Activated naive CD8-positive, alpha-beta T cell treated with anti-CD3 and anti-CD28 coated beads for 36 hours (primary cell): ENCODE measurements around the gene DNPH1. TPM values are rescaled to one million over a fixed set of nuclear protein-coding genes. Genes with fewer than 3 reads are reported as not detected.
A peak's percentile ranks its signal among the peaks of the same experiment; 100 is the strongest.

Experiments
- DNase-seq: peaks from one replicate; pipeline ENCODE4 v3.0.0; 2021
- H3K27ac Mint-ChIP-seq: one replicate; pipeline ENCODE4 v1.8.0; 2022; ENCODE audit warnings: mild to moderate bottlenecking, moderate library complexity, mixed read lengths
- H3K27me3 Mint-ChIP-seq: one replicate; pipeline ENCODE4 v1.8.0; 2022; ENCODE audit warnings: mild to moderate bottlenecking, mixed read lengths
- H3K36me3 Mint-ChIP-seq: one replicate; pipeline ENCODE4 v1.8.0; 2021; ENCODE audit warnings: mild to moderate bottlenecking, mixed read lengths
- H3K4me1 Mint-ChIP-seq: one replicate; pipeline ENCODE4 v1.8.0; 2021; ENCODE audit warnings: mixed read lengths
- H3K4me3 Mint-ChIP-seq: one replicate; pipeline ENCODE4 v1.8.0; 2022; ENCODE audit warnings: mild to moderate bottlenecking, moderate library complexity, mixed read lengths
- H3K9me3 Mint-ChIP-seq: one replicate; pipeline ENCODE4 v1.8.0; 2022; ENCODE audit warnings: mixed read lengths
- total RNA-seq, 2 experiments: library from RNA; stranded (reverse); gene quantifications; one replicate each; pipeline ENCODE4 v1.2.3, GENCODE V29; 2021

DNPH1 gene, protein sequence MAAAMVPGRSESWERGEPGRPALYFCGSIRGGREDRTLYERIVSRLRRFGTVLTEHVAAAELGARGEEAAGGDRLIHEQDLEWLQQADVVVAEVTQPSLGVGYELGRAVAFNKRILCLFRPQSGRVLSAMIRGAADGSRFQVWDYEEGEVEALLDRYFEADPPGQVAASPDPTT
- 10 to 100 TPM; 55.8 to 56.1 TPM for total RNA-seq

DNA sequence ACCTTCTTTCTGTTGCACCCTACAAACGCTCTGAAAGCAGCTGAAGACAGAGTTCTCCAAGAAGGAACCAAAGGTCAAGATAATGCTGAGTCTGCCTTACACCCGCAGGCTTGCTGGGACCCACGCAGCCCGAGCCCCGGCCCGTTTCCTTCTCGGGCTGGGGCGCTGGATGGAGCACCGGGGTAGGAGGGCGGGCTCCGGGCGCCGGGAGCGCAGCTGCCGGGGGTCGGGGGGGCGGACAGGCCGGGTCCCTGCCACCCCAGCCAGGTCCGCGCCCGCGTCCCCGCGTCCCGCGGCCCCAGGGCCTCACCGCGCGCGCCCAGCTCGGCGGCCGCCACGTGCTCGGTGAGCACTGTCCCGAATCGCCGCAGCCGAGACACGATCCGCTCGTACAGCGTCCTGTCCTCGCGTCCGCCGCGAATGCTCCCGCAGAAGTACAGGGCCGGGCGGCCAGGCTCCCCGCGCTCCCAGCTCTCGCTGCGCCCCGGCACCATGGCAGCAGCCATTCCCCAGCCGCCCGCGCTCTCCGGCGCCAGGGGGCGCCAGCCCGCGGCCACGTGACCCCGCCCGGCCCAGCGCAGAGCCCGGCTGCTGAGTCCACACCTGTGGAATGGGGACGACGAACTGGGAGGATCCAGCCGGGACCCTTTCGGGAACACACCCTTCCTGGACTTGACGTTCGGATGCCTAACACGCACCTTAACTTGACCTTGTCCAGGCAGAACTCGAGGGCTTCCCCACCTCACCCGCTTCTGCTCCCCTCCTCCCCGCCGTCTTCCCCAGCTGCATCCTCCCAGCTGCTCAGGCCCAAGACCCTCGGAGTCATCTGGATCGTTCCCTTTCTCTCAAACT is at the start of gene DNPH1:
TSS of gene DNPH1 (minus strand) at position 531 of the 852 bp plus-strand sequence. CDS start at position 506, 25 bp downstream.
- peak within 1 kb of the TSS; percentile 91 for H3K4me3 Mint-ChIP-seq
- no peaks in the 10 kb centered on the region for H3K27me3 Mint-ChIP-seq
- DNase-seq, result peak; percentile 88
- peaks cover 40% of the 10 kb centered on the region for H3K36me3 Mint-ChIP-seq
- H3K4me1 Mint-ChIP-seq, result peaks cover 44% of the 10 kb centered on the region
- peak within 1 kb of the TSS; percentile 90 for H3K27ac Mint-ChIP-seq
- H3K9me3 Mint-ChIP-seq, result peaks cover 1% of the 10 kb centered on the region

DNA sequence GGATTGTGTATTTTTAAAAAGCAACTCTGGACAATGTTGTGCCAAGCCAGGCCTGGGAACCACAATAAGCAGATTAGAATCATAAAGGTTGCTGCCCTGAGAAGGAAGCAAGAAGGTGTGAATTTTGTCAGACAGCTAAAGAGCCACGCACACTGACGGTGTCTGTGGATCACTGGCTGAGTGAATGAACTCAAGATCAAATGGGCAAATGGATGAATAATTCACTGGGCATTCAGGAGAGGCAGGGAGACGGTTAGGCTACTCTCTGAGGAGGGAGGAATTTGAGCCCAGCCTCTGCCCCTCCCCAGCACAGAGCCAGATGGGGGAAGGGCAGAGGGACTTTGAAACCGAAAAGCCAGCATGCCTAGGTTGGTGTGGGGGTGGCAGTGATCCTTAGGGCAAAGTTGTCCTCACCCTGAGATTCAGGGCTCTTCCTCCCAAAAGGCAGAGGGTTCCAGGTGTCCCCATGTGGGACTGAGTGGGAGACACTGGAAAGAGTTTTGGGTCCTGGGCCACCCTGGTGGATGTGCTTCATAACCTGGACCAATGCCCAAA is 49.3 kb upstream of the DNPH1 start:
- peaks cover 9% of the 10 kb centered on the region for H3K4me1 Mint-ChIP-seq
- H3K27ac Mint-ChIP-seq, result no peak overlapping the region
- DNase-seq, result no peak
- no peak overlapping the region for H3K4me3 Mint-ChIP-seq
- H3K27me3 Mint-ChIP-seq, result peaks cover 51% of the 10 kb centered on the region
- no peaks in the 10 kb centered on the region for H3K36me3 Mint-ChIP-seq
- H3K9me3 Mint-ChIP-seq, result no peaks in the 10 kb centered on the region

DNA sequence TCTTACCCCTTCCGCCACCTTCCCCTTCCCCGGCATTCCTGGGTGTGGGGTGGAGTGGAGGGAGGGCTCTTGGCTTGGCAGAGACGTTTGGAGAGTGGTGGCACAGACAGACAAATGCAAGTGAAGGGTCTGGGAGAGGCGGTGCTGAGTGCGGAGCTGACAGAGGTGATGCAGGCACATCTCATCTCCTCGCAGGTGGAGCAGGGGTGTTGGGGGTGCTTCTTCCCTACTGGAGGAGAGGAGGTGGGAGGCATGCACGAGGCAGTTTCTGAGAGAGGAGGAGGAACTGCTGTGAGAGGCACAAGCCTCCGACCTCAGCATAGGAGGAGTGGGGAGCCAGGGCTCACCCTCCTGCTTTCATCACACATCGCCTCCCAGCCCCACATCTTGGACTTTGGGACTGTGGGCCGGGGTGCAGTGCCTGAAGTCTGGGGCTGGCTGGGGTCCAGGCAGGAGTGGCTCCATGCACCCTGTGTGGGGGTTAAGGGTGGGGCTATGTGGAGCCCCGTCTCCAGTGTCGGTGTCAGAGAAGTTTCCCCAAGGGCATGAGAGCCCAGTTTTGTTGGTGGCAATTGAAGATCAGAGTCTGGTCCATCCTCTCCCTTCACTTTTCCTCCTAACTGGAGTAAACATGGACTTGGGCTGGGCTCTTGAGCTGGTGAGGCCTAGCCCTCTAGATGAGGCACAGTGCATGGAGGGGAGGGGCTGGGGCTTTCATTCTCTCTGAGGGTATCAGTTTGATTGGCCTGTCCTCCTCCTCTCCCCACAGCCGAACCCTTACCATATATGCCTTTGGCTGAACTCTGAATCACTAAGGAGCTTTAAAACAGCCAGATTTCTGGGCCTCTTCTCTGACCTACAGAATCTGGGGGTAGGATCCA is 48.6 kb upstream of the DNPH1 start:
- H3K27me3 Mint-ChIP-seq, result peaks cover 50% of the 10 kb centered on the region
- H3K4me3 Mint-ChIP-seq, result no peak overlapping the region
- H3K36me3 Mint-ChIP-seq, result no peaks in the 10 kb centered on the region
- DNase-seq, result no peak
- no peak overlapping the region for H3K27ac Mint-ChIP-seq
- no peaks in the 10 kb centered on the region for H3K9me3 Mint-ChIP-seq
- peaks cover 9% of the 10 kb centered on the region for H3K4me1 Mint-ChIP-seq

DNA sequence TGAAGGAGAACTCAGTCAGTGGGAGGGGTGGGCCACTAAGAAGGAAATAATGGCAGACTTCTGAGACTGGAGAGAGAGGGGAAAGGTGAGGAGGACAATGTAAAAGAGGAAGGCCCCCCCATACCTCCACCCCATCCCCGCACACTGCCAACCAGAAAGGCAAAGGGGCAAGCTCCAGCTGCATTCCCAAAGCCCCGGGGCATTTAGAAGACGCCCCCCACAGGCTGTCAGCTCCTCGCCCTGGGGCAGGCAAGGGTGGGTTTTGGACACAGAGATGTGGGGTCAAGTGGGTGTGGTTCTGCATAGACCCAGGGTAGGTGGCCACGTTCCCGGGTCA is 48.0 kb upstream of the DNPH1 start:
- no peaks in the 10 kb centered on the region for H3K36me3 Mint-ChIP-seq
- no peaks in the 10 kb centered on the region for H3K9me3 Mint-ChIP-seq
- H3K27me3 Mint-ChIP-seq, result peaks cover 45% of the 10 kb centered on the region
- no peak overlapping the region for H3K4me3 Mint-ChIP-seq
- peaks cover 9% of the 10 kb centered on the region for H3K4me1 Mint-ChIP-seq
- DNase-seq, result no peak
- H3K27ac Mint-ChIP-seq, result no peak overlapping the region

DNA sequence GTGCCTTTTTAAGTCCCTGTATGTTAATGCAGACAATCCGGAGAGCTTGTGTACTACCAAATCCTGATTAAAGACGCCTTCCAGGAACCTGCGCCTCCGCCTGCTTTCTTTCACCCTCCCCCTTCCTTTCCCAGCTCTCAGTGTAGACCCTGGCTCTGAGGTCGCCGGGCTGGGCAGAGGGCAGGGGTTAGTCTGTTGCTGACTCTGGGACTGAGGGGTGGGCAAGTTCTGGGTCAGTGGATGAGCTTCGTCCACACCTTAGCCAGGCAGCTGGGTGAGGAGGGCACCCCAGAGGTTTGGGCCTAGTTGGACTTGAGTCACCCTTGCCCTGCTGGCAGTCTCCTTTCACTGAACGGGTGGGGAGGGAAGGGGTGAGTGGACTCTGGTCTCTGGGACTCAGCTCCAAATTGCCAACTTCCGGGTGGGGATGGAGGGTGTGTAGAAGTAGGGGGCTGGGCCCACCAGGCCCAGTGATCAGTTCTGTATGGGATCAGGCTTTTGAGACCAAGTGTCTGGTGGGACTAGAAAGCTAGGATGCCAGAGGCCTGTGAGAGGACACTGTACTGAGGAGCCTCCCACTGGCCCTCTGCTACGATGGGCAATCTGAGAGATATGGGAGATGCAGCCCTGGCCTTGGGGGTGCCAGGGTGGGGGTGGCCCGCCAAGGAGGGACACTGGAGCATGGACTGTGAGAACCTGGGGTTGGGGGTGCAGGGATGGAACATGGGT is 47.5 kb upstream of the DNPH1 start:
- peaks cover 9% of the 10 kb centered on the region for H3K4me1 Mint-ChIP-seq
- no peaks in the 10 kb centered on the region for H3K9me3 Mint-ChIP-seq
- peaks cover 47% of the 10 kb centered on the region for H3K27me3 Mint-ChIP-seq
- H3K36me3 Mint-ChIP-seq, result no peaks in the 10 kb centered on the region
- H3K4me3 Mint-ChIP-seq, result peak overlapping the region; percentile 22
- H3K27ac Mint-ChIP-seq, result no peak overlapping the region
- DNase-seq, result no peak

DNA sequence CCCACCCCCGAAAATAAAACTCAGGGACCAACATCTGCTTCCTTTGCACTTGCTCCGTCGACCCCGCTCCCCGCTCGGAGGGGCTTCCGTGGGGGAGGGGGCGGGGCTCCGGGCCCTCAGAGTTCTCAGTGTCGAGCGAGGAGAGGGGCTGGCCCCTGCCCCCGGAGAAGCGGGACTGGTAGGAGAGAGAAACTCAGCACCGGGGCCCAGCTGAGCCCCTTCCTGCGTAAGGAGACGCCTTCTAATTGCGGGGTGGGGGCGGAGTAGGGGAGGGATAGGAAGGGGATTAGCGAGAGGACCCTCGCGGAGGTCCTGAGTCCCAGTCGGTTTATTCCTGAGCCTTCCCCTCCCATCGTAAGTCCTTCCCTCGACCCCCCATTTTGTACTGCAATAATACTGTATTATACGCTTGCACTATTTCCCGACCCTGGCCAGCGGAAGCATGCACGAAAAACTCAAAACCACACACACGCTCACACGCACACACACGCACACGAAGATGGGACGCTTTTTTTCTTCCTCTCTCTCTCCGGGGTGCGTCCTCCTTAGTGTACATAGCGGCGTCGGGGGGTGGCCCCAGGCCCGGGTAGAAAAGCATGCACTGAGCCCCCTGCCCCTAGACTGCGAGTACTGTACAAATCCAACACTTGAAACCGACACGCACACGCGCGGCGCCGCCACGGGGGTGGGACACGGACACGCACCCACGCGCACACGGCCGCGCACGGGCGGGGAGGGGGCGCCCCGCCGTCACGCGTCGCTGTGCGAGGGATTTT is 46.7 kb upstream of the DNPH1 start:
- Mint-ChIP-seq H3K27ac (peak overlapping the region; percentile 1), H3K4me3 (peak overlapping the region; percentile 70), H3K36me3 (no peaks in the 10 kb centered on the region), H3K27me3 (peaks cover 47% of the 10 kb centered on the region), H3K9me3 (no peaks in the 10 kb centered on the region), H3K4me1 (peaks cover 9% of the 10 kb centered on the region)
- DNase-seq, result peak; percentile 29

DNA sequence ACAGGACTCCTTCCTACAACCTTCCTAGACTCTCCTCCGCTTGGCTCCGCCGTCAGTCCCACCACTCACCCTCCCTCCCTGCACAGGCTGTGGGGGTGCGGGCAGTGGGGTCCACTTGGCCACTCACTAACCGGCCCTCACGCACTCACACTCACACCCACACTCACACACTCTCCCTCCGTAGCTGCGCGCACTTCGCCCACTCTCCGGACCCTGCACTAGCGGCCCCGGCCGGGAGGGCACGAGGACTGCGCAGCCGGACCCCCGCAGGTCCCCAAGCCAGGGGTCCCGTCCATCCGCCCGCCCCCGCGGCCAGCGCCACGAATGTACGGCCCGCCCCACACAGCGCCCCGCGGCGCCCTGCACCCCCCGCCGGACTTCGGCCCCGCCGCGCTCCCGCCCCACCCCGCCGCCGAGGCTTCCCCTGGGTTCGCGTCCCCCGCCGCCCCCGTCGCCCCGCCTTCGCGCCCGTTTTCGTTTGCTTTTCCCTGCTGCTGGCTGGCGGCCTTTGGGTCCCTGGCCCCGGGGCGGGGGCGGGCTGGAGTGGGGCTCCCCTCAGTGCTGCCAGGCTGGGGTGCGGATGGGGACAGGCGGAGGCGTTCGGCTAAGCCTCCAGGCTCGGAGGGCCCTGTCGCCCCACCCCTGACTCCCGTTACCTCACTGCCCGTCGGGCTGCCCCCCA is 45.8 kb upstream of the DNPH1 start:
- H3K4me3 Mint-ChIP-seq, result peak overlapping the region; percentile 59
- H3K4me1 Mint-ChIP-seq, result peaks cover 9% of the 10 kb centered on the region
- peaks cover 50% of the 10 kb centered on the region for H3K27me3 Mint-ChIP-seq
- no peaks in the 10 kb centered on the region for H3K36me3 Mint-ChIP-seq
- peak; percentile 45 for DNase-seq
- no peaks in the 10 kb centered on the region for H3K9me3 Mint-ChIP-seq
- no peak overlapping the region for H3K27ac Mint-ChIP-seq

DNA sequence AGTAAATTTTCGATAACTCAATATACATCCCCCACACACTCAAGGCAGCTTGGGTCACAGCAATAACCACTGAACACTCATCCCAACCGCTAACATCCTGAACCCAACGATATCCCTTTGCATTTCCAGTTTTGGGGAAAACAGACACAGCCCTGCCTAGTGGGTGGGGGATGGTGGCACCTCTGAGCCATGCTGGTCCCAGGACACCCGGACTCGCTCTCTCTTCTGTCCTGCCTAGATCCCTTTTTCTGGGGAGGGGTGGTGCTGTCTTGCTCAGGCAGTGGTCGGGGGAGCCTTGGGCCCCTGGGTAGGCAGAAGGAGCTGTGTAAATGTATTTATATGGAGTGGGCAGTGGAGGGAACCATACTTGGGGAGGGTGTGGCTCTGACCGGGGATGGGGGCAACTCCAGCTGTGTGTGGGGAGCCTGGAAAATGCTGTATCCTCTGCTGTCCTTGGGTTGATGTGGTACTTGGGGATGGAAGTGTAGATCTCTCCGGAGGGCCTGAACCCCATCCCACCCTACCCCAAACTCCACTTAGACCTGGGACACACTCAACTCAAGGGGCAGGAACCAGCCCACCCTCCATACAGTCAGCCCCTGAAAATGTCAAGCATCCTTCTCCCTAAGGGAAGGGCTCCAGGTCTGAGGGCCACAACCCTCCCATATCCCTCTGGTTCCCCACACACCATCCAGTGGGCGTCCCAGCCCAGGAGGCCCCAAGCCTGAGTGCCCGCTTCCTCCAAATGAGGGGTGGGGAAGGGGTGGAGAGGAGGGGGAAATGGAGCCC is 45.0 kb upstream of the DNPH1 start:
- Mint-ChIP-seq H3K36me3 (no peaks in the 10 kb centered on the region), H3K27ac (no peak overlapping the region), H3K27me3 (peaks cover 52% of the 10 kb centered on the region), H3K4me1 (peaks cover 11% of the 10 kb centered on the region), H3K9me3 (no peaks in the 10 kb centered on the region), H3K4me3 (no peak overlapping the region)
- no peak for DNase-seq

DNA sequence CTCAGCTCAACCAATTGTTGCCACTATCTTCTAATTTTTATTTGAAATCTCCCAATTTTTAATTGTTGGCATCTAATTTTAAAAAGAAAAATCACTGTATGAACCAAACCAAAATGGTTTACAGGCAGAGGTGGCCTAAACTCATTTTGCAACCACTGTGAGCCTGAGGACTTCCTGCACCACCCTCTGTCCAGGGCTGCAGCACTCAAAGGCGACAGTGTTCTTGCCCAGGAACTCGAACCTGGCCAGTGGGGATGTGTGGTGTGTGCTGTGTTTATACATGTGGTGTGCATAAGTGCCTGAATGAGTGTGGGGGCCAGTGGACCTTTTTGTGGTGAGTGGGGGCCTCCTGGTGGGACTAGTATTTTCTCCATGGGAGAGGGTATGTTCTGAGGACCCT is 44.4 kb upstream of the DNPH1 start:
- Mint-ChIP-seq H3K4me1 (peaks cover 16% of the 10 kb centered on the region), H3K36me3 (no peaks in the 10 kb centered on the region), H3K27me3 (peaks cover 55% of the 10 kb centered on the region)

DNA sequence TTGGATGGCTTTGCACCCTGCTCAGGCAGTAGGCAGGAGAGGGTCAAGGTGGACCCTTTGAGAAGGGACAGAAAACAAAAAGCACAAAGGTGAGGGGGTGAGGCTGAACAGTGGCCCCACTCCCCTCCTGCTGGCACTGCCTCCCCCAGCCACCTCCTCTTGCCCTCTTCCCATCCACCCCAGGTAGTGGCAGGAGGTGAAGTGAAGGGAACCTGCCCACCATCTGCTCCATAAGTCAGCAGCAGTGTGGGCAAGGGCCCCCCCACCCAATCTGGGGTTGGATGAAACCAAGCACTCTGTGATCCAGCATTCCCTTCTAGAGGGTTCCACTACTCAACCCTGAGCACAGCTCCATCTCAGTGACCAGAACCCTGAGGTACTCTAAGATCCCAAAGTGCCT is 42.7 kb upstream of the DNPH1 start:
- DNase-seq, result no peak
- Mint-ChIP-seq H3K4me3 (no peak overlapping the region), H3K9me3 (no peaks in the 10 kb centered on the region), H3K4me1 (peaks cover 16% of the 10 kb centered on the region), H3K27ac (no peak overlapping the region), H3K36me3 (no peaks in the 10 kb centered on the region), H3K27me3 (peaks cover 41% of the 10 kb centered on the region)

More for the DNA sequence above, 44.4 kb upstream of the DNPH1 start:
- Mint-ChIP-seq H3K27ac (no peak overlapping the region), H3K4me3 (no peak overlapping the region), H3K9me3 (no peaks in the 10 kb centered on the region)
- no peak for DNase-seq

DNA sequence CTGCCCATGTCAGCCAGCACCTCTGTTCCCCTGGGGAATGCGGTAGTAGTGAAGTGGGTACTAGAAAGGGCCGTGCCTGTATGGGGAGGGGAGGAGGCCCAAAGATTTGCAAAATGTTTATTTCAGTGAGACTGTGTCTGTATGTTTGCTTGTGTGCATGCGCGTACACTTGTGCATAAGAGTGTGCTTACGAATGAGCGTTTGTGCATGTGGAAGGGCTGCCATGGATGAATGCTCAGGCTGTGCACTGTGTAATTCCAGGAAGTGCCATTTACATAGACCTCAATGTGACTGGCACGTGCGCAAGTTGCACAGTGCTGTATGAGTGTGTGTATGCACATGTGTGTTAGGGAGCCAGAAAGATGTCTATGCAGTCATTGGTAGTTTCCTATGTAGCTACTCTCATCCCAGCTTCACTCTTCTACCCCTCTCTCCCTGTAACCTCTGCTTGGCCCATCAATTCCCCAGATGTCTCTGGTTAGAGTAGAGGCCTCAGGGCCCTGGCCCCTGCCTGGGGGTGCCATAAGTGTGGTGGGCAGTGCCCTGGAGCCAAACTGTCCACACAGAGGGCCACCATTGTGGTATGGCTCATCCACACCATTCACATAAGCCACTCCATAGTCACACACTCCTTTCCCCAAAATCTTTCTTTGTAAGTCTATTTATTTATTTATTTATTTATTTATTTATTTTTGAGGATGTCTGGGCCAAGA is 42.0 kb upstream of the DNPH1 start:
- peaks cover 12% of the 10 kb centered on the region for H3K4me1 Mint-ChIP-seq
- H3K4me3 Mint-ChIP-seq, result no peak overlapping the region
- peaks cover 35% of the 10 kb centered on the region for H3K27me3 Mint-ChIP-seq
- DNase-seq, result no peak
- H3K36me3 Mint-ChIP-seq, result no peaks in the 10 kb centered on the region
- no peaks in the 10 kb centered on the region for H3K9me3 Mint-ChIP-seq
- H3K27ac Mint-ChIP-seq, result no peak overlapping the region

DNA sequence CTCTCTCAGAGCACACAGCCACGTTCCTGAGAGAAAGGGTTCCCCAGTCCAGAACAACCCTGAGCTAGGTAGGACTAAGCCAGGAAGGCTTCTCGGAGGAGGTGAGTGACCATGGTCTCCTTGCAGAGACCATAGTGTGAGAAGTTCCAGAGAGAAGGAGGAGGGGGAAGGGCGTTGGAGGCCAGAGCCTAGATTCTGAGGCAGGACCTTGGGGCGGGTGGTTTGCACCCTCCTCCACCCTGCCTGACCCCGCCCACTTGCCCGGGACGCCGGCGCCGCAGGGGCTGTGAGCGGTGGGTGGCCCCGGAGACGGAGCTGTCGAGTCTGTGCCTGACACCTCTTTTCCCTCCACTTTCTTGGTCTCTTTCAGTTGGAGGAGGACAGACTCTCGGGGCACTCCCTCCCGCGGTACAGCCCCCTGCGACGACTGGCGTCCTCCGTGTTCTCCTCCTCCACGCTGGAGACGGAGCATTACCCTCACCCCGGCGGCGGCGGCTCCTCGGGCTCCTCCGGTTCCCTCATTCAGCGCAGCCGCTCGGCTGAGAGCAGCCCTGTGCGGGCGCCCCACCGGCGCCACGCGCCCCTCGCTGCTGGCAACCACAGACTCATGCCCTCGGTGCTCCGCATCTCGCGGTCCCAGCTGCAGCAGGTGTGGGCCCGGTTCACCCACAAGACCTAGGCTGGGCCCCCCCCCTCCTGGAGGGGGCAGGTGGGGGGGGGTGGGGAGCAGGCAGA is 40.2 kb upstream of the DNPH1 start:
- Mint-ChIP-seq H3K27ac (no peak overlapping the region), H3K36me3 (no peaks in the 10 kb centered on the region), H3K4me1 (peaks cover 7% of the 10 kb centered on the region), H3K4me3 (peak overlapping the region; percentile 27), H3K9me3 (no peaks in the 10 kb centered on the region), H3K27me3 (peaks cover 25% of the 10 kb centered on the region)
- peak; percentile 56 for DNase-seq
